Measurements from ENCODE around the gene PPME1. TPM values are rescaled to one million over a fixed set of nuclear protein-coding genes. Genes with fewer than 3 reads are reported as not detected.

PPME1 gene
- polyA plus RNA-seq, 3 donors = 5.2 to 12.2 (median 8.9) TPM

GRCh38 chr11:74168838-74169237 is 2.3 kb upstream of the PPME1 start:
- Histone ChIP-seq H3K9me3 (replicated peaks in 1 of 2; ENCODE audit: control insufficient read depth in 1 of 2, insufficient read depth in 1 of 2, low read length in 2 of 2) (no peaks in the 10 kb centered on the region), H3K4me1 (ENCODE audit: control insufficient read depth in 1 of 2, insufficient read depth in 2 of 2, low read length in 2 of 2) (peaks cover 20 to 24% of the 10 kb centered on the region in 2 donors), H3K27me3 (ENCODE audit: control insufficient read depth in 2 of 2, insufficient read depth in 2 of 2, low read length in 2 of 2) (no peaks in the 10 kb centered on the region), H3K4me2 (replicated peaks; ENCODE audit: extremely low read depth, low read length, poor library complexity, severe bottlenecking) (no peak overlapping the region), H3K27ac (ENCODE audit: low read depth in 1 of 2, low read length in 2 of 2) (no peak overlapping the region), H3K9ac (ENCODE audit: insufficient read depth, low read length, poor library complexity, severe bottlenecking) (no peak overlapping the region), H3K36me3 (replicated peaks in 1 of 2; ENCODE audit: control insufficient read depth in 1 of 2, insufficient read depth in 2 of 2, low read length in 2 of 2) (peaks cover 25 to 41% of the 10 kb centered on the region in 2 donors), H2AFZ (ENCODE audit: insufficient read depth, low read depth, low read length, poor library complexity, severe bottlenecking) (no peak overlapping the region), H3K79me2 (ENCODE audit: insufficient read depth, low read length) (peaks cover 29% of the 10 kb centered on the region), H3K4me3 (replicated peaks in 1 of 3; ENCODE audit: low read depth in 2 of 3, low read length in 3 of 3) (no peak overlapping the region), H4K20me1 (ENCODE audit: insufficient read depth, low read length) (no peaks in the 10 kb centered on the region)
- peaks cover 28 to 31% of the 10 kb centered on the region in 2 donors for H3K36me3 Mint-ChIP-seq
- WGBS (ENCODE audit: insufficient coverage) = no CpG with 5 or more reads among the region's 3 CpGs
- DNase-seq = no peak
- intact Hi-C loops (cut with micrococcal nuclease) = no loop called here
- H3K9me3 Mint-ChIP-seq = no peaks in the 10 kb centered on the region
- no peak overlapping the region for H3K27ac Mint-ChIP-seq
- no peaks in the 10 kb centered on the region for H3K27me3 Mint-ChIP-seq (ENCODE audit: low read depth in 3 of 3)
- H3K4me3 Mint-ChIP-seq = no peak overlapping the region
- peaks cover 5% of the 10 kb centered on the region for H3K4me1 Mint-ChIP-seq
- TF ChIP-seq CTCF (IDR thresholded peaks at IDR 0.05) = no peak

GRCh38 chr11:74169738-74170458 is 1.2 kb upstream of the PPME1 start:
- Mint-ChIP-seq H3K4me1 (peaks cover 5% of the 10 kb centered on the region), H3K36me3 (peaks cover 22 to 24% of the 10 kb centered on the region in 2 donors), H3K27me3 (ENCODE audit: low read depth in 3 of 3) (no peaks in the 10 kb centered on the region), H3K9me3 (no peaks in the 10 kb centered on the region), H3K27ac (no peak overlapping the region), H3K4me3 (no peak overlapping the region)
- Histone ChIP-seq H3K9me3 (replicated peaks in 1 of 2; ENCODE audit: control insufficient read depth in 1 of 2, insufficient read depth in 1 of 2, low read length in 2 of 2) (no peaks in the 10 kb centered on the region), H2AFZ (ENCODE audit: insufficient read depth, low read depth, low read length, poor library complexity, severe bottlenecking) (peak overlapping the region; percentile 88), H3K79me2 (ENCODE audit: insufficient read depth, low read length) (peaks cover 29% of the 10 kb centered on the region), H3K4me2 (replicated peaks; ENCODE audit: extremely low read depth, low read length, poor library complexity, severe bottlenecking) (peak overlapping the region; percentile 96), H3K4me3 (replicated peaks in 1 of 3; ENCODE audit: low read depth in 2 of 3, low read length in 3 of 3) (peak overlapping the region; percentile 73 to 96 (median 75)), H3K27ac (ENCODE audit: low read depth in 1 of 2, low read length in 2 of 2) (peak overlapping the region; percentile 73 to 90), H3K4me1 (ENCODE audit: control insufficient read depth in 1 of 2, insufficient read depth in 2 of 2, low read length in 2 of 2) (peaks cover 20 to 24% of the 10 kb centered on the region in 2 donors), H4K20me1 (ENCODE audit: insufficient read depth, low read length) (no peaks in the 10 kb centered on the region), H3K27me3 (ENCODE audit: control insufficient read depth in 2 of 2, insufficient read depth in 2 of 2, low read length in 2 of 2) (no peaks in the 10 kb centered on the region), H3K9ac (ENCODE audit: insufficient read depth, low read length, poor library complexity, severe bottlenecking) (peak overlapping the region; percentile 68), H3K36me3 (replicated peaks in 1 of 2; ENCODE audit: control insufficient read depth in 1 of 2, insufficient read depth in 2 of 2, low read length in 2 of 2) (peaks cover 19 to 31% of the 10 kb centered on the region in 2 donors)
- peak in 1 of 3 donors; percentile 2 for DNase-seq
- no peak for TF ChIP-seq CTCF (IDR thresholded peaks at IDR 0.05)
- intact Hi-C loops (cut with micrococcal nuclease) = loop anchor here (5.0 to 10.0 kb wide), 2 partner anchors 188 to 205 kb away; partner anchors contain the start of gene UCP2 (in 1 of the 2)
- 11% methylated on average over 9 of the region's 9 CpGs for WGBS (ENCODE audit: insufficient coverage)

Data from CD14-positive monocyte (primary cell).